Stimulated activated CD8-positive, alpha-beta memory T cell treated with anti-CD3 and anti-CD28 coated beads, Interleukin-12 subunit alpha, Interleukin-12 subunit beta, amount 100 ng/mL, for 24 hours (primary cell): ENCODE measurements around the gene LIN7B.
"Not testable (repeated sequence)": the region's sequence is repeated elsewhere in the genome, so short reads cannot be mapped to it uniquely, and the experiment has no call there.

Experiments
- DNase-seq: peaks from one replicate; pipeline ENCODE4 v3.0.0-alpha.2; 2020; ENCODE audit errors: extremely low read depth

Gene LIN7B

GRCh38 chr19:49113762-49114629, at the start of gene LIN7B:
Gene LIN7B, plus strand, starts transcription at chr19:49114370. Its CDS starts 35 bp downstream, at chr19:49114405.
- no peak for DNase-seq

GRCh38 chr19:49064768-49065611, 49.2 kb upstream of the LIN7B start, which contains the start of gene NTF4:
Gene NTF4, minus strand, starts transcription at chr19:49064818. Its CDS starts 2,821 bp downstream, at chr19:49061997.
- no peak for DNase-seq

GRCh38 chr19:49065905-49066512, 48.2 kb upstream of the LIN7B start:
- DNase-seq: no peak

- DNase-seq: no peak
These were observed 46.6 kb upstream of the LIN7B start for GRCh38 chr19:49067554-49067953.

GRCh38 chr19:49069026-49069425, 45.1 kb upstream of the LIN7B start:
- DNase-seq: no peak

- DNase-seq: no peak
These were observed 43.8 kb upstream of the LIN7B start for GRCh38 chr19:49070416-49070815.

- DNase-seq: no peak
These were observed 42.2 kb upstream of the LIN7B start for GRCh38 chr19:49071860-49072547.

- DNase-seq: no peak
These were observed 40.4 kb upstream of the LIN7B start for GRCh38 chr19:49073514-49074378.

GRCh38 chr19:49074869-49075268, 39.3 kb upstream of the LIN7B start:
- not testable (repeated sequence) for DNase-seq

- DNase-seq: no peak
These were observed 33.8 kb upstream of the LIN7B start for GRCh38 chr19:49080392-49080791.

GRCh38 chr19:49081273-49081672, 32.9 kb upstream of the LIN7B start:
- DNase-seq: no peak

- no peak for DNase-seq
These were observed 29.8 kb upstream of the LIN7B start for GRCh38 chr19:49084206-49085019.

GRCh38 chr19:49085020-49085867, 28.9 kb upstream of the LIN7B start, which contains the start of gene SNRNP70:
Gene SNRNP70, plus strand, starts transcription at chr19:49085451. Its CDS starts 964 bp downstream, at chr19:49086415.
- peak; percentile 98 for DNase-seq

GRCh38 chr19:49085868-49086232, 28.3 kb upstream of the LIN7B start:
- no peak for DNase-seq

GRCh38 chr19:49086296-49086695, 27.9 kb upstream of the LIN7B start:
- no peak for DNase-seq

GRCh38 chr19:49091391-49092038, 22.7 kb upstream of the LIN7B start:
- DNase-seq: no peak

GRCh38 chr19:49092686-49093085, 21.5 kb upstream of the LIN7B start:
- DNase-seq: no peak
